GM12878 (cell line): Measurements from ENCODE around the gene ASS1. TPM values are rescaled to one million over a fixed set of nuclear protein-coding genes. Genes with fewer than 3 reads are reported as not detected.

Experiments used
- ATAC-seq: fragments of 200-7000 bp; cut with Tn5 transposase; 3 replicates; pipeline ENCODE4 v1.9.1; 2020; ENCODE audit warnings: mild to moderate bottlenecking, moderate library complexity
- BruUV-seq: library from RNA; stranded (reverse); fragments of 400-500 nt; replicated peaks from 2 replicates; lab custom pipeline; 2021; lab: Mats Ljungman, UMichigan
- CTCF ChIA-PET: fragments of 300-600 bp; sonication (Branson Sonifier 250); formaldehyde crosslinking; extraction: SDS; loops from one replicate; lab custom pipeline; 2021; ENCODE audit warnings: inconsistent platforms; lab: Yijun Ruan, JAX
- POLR2A ChIA-PET: fragments of 350-600 bp; formaldehyde crosslinking; extraction: SDS; loops from one replicate; lab custom pipeline; 2021; ENCODE audit warnings: inconsistent platforms; lab: Charles Lee
- RAD21 ChIA-PET: fragments of 300-600 bp; sonication (Branson Sonifier 250); formaldehyde crosslinking; loops from one replicate; lab custom pipeline; 2023; ENCODE audit warnings: antibody characterized with exemption; ENCODE audit not compliant: unreplicated experiment; lab: Charles Lee
- SMC1A ChIA-PET: fragments of 300-600 bp; sonication (Branson Sonifier 250); formaldehyde crosslinking; loops from one replicate; lab custom pipeline; 2023; ENCODE audit not compliant: unreplicated experiment, uncharacterized antibody; lab: Charles Lee
- DNase-seq: peaks from one replicate; pipeline ENCODE4 v3.0.0-alpha.2; 2011; ENCODE audit warnings: low read depth, low spot score
- FAIRE-seq: peaks from 3 replicates; lab custom pipeline; 2011; peaks lifted over from hg19 to GRCh38; lab: Jason Lieb, UNC
- H2AFZ ChIP-seq: 2 replicates; pipeline ENCODE4 v1.6.0; 2011; ENCODE audit warnings: low read depth, low read length, control low read depth; ENCODE audit not compliant: control insufficient read depth
- H3K27ac ChIP-seq: 2 replicates; pipeline ENCODE4 v1.5.1; 2011; ENCODE audit warnings: control low read depth; ENCODE audit not compliant: control insufficient read depth, insufficient read depth
- H3K27me3 ChIP-seq, 2 experiments: replicated peaks in 1 of 2; 2 replicates each; pipeline versions ENCODE4 v1.6.0 to v1.6.1; 2011; ENCODE audit warnings: low read length in 1 of 2; ENCODE audit not compliant: control insufficient read depth in 2 of 2, insufficient read depth in 2 of 2
- H3K36me3 ChIP-seq, 2 experiments: 2 replicates each; pipeline ENCODE4 v1.5.1; 2011; ENCODE audit warnings: low read length in 1 of 2; ENCODE audit not compliant: control insufficient read depth in 2 of 2, insufficient read depth in 2 of 2
- H3K4me1 ChIP-seq: 2 replicates; pipeline ENCODE4 v1.6.1; 2011; ENCODE audit warnings: mild to moderate bottlenecking, low read length, moderate library complexity, mixed read lengths; ENCODE audit not compliant: control insufficient read depth, insufficient read depth
- H3K4me2 ChIP-seq: 2 replicates; pipeline ENCODE4 v1.6.0; 2011; ENCODE audit warnings: control low read depth; ENCODE audit not compliant: control insufficient read depth, insufficient read depth
- H3K4me3 ChIP-seq: fragments of 200-600 bp; sonication (generic); 2 replicates; pipeline ENCODE4 v1.5.1; 2016
- H3K79me2 ChIP-seq: 2 replicates; pipeline ENCODE4 v1.6.0; 2011; ENCODE audit warnings: low read length; ENCODE audit not compliant: control insufficient read depth, insufficient read depth
- H3K9ac ChIP-seq: 2 replicates; pipeline ENCODE4 v1.8.0; 2011; ENCODE audit warnings: low read length, control low read depth, mixed read lengths; ENCODE audit not compliant: control insufficient read depth, insufficient read depth
- H3K9me3 ChIP-seq: replicated peaks from 3 replicates; pipeline ENCODE4 v1.5.1; 2011; ENCODE audit warnings: mild to moderate bottlenecking, low read length; ENCODE audit not compliant: control insufficient read depth, insufficient read depth
- H4K20me1 ChIP-seq: 2 replicates; pipeline ENCODE4 v1.6.0; 2011; ENCODE audit not compliant: control insufficient read depth, insufficient read depth
- IRF5 ChIP-seq: fragments of 450-650 bp; IDR thresholded peaks from 2 replicates; pipeline ENCODE4 v1.6.1; 2017; ENCODE audit warnings: borderline replicate concordance
- RELB ChIP-seq: fragments of 450-650 bp; IDR thresholded peaks from 2 replicates; pipeline ENCODE4 v1.6.1; 2017; ENCODE audit warnings: low read depth, mild to moderate bottlenecking, moderate library complexity
- SRF ChIP-seq, 2 experiments: IDR thresholded peaks; 2 replicates each; pipeline ENCODE4 v1.6.1; 2011; ENCODE audit warnings: low read depth in 2 of 2, low read length in 2 of 2, mild to moderate bottlenecking in 1 of 2, moderate library complexity in 1 of 2
- STAT1 ChIP-seq: fragments of 450-650 bp; conservative IDR thresholded peaks from 2 replicates; pipeline ENCODE4 v1.6.1; 2014; ENCODE audit warnings: antibody characterized with exemption, mild to moderate bottlenecking
- WGBS: methylation state at CpG from one replicate; pipeline ENCODE4 v1.1.6; 2016; ENCODE audit warnings: low lambda C conversion rate; ENCODE audit not compliant: insufficient replicate concordance, insufficient coverage; ENCODE audit errors: missing lambda C conversion rate; 5-methylcytosine and 5-hydroxymethylcytosine counted together
- in situ Hi-C: fragments of 300-500 bp; cut with MboI; formaldehyde crosslinking; loops from 9 replicates; pipeline ENCODE4 v1.14.3; 2018; ENCODE audit warnings: mixed read lengths
- intact Hi-C: fragments of 100-400 bp; cut with micrococcal nuclease; formaldehyde crosslinking; loops from one replicate; pipeline ENCODE4 v1.14.2; 2022; ENCODE audit not compliant: unreplicated experiment
- polyA plus RNA-seq, 11 experiments: library from polyadenylated mRNA; depleted of rRNA in 4 of 11; unstranded in 6 of 11; stranded (reverse) in 5 of 11; fragments of >200 nt; fragmentation: Nextera tagmentation in 4 of 11; fragmentation: Illumina TruSeq in 1 of 11; extraction: Ambion mirVana in 4 of 11; extraction: Trizol in 1 of 11; gene quantifications; 1 replicate in 1 of 11; 2 replicates in 10 of 11; pipeline versions ENCODE4 v1.2.1 to v1.2.3, GENCODE V29; 2011 to 2016; ENCODE audit warnings: inconsistent platforms in 2 of 11, missing spikeins in 2 of 11, low read depth in 1 of 11
- total RNA-seq, 4 experiments: library from RNA; depleted of rRNA in 3 of 4; stranded (reverse); fragments of >200 nt in 3 of 4; fragmentation: Illumina TruSeq in 1 of 4; extraction: Trizol in 1 of 4; gene quantifications; 2 replicates each; pipeline versions ENCODE4 v1.2.1 to v1.2.3, GENCODE V29; 2013 to 2021

Gene ASS1
- total and polyA plus RNA-seq, 10 of the 15 experiments (the other 5 are each of a cell fraction or from before 2014, with no cell fraction given) = 0.10 to 6.1 (median 0.28) TPM; not detected in 3

GRCh38 chr9:130424595-130425454, 19.9 kb upstream of the ASS1 start:
- TF ChIP-seq RELB (no peak), IRF5 (no peak), STAT1 (no peak), SRF (IDR thresholded peaks at IDR 0.05; ENCODE audit: low read depth in 2 of 2, low read length in 2 of 2) (no peak)
- Histone ChIP-seq H3K9ac (no peak overlapping the region), H3K27me3 (no peaks in the 10 kb centered on the region; a peak in 1 of 4 replicates), H3K4me1 (no peaks in the 10 kb centered on the region; the same call in 1 of the 2 replicates), H3K4me3 (no peak overlapping the region), H3K4me2 (no peak overlapping the region), H3K79me2 (no peaks in the 10 kb centered on the region), H2AFZ (no peak overlapping the region), H3K36me3 (no peaks in the 10 kb centered on the region), H3K27ac (no peak overlapping the region), H3K9me3 (no peaks in the 10 kb centered on the region), H4K20me1 (no peaks in the 10 kb centered on the region)
- WGBS = 34% methylated on average over 24 of the region's 24 CpGs
- in situ Hi-C loops = no loop called here
- ChIA-PET SMC1A (no interaction called here), POLR2A (no interaction called here), CTCF (no interaction called here), RAD21 (interaction anchor here (1.1 kb wide), 1 partner anchor 110 kb away, joined by 3 read pairs; no protein-coding TSS in a partner anchor)
- BruUV-seq = no TSS peak
- intact Hi-C loops = no loop called here
- no peak for ATAC-seq
- DNase-seq = no peak
- no peak for FAIRE-seq
